IPS-18a (cell line): Measurements from ENCODE around the gene RANBP9.

Experiments used
- H3K27ac ChIP-seq: one replicate; pipeline ENCODE4 v1.5.1; 2013; ENCODE audit warnings: low read length
- H3K27me3 ChIP-seq: one replicate; pipeline ENCODE4 v1.6.1; 2013; ENCODE audit warnings: mild to moderate bottlenecking, low read length; ENCODE audit not compliant: control insufficient read depth, insufficient read depth
- H3K36me3 ChIP-seq: one replicate; pipeline ENCODE4 v1.6.1; 2013; ENCODE audit warnings: low read depth, low read length; ENCODE audit not compliant: control insufficient read depth
- H3K4me1 ChIP-seq: one replicate; pipeline ENCODE4 v1.6.1; 2013; ENCODE audit warnings: low read depth, low read length; ENCODE audit not compliant: control insufficient read depth
- H3K4me3 ChIP-seq: one replicate; pipeline ENCODE4 v1.5.1; 2013; ENCODE audit warnings: low read length
- H3K9ac ChIP-seq: one replicate; pipeline ENCODE4 v1.6.1; 2013; ENCODE audit warnings: mild to moderate bottlenecking, low read length, moderate library complexity
- H3K9me3 ChIP-seq: one replicate; pipeline ENCODE4 v1.6.1; 2013; ENCODE audit warnings: low read depth, low read length; ENCODE audit not compliant: control insufficient read depth

Gene RANBP9

DNA sequence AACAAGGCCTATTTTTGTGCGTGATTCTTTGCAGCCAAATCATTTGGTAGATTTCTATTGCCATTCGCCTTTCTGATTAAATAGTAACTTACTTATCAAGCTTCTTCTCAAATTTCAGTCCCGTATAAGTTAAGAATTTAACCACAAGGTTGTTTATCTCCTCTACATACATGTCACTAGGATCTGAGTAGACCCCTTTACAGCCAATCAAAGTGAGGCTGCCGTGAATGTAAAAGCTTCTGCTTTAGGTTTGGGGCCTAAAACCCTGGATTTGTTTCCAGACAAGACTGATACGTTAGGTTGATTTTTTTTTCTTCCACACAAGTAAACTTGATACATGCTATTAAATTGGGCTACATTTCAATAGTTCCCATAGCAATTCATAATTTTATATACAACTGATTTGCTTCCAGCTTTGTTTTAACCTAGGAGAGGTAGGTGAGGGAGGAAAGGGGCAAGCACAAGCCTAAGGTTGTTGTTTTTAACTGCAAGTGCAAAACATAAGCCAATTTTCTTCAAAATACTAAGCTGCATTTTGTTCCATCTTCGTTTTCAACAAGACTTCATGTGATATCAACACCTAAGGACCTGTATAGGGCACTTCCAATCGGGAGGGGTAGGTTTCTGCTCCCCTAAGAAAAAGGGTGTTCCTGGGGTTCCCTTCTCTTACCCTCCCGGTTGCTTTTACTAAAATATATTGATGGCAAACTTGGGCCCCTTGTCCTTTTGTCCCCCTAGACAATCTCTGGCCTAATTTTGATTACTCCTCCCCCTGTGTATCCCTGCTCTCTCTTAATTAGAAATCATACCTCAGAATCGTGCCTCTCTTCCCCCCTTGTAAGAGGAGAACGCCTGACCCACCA is 1.7 kb downstream of the RANBP9 start:
- Histone ChIP-seq H3K4me3 (peak overlapping the region; percentile 93), H3K4me1 (peaks cover 20% of the 10 kb centered on the region), H3K27ac (peak overlapping the region; percentile 15)

DNA sequence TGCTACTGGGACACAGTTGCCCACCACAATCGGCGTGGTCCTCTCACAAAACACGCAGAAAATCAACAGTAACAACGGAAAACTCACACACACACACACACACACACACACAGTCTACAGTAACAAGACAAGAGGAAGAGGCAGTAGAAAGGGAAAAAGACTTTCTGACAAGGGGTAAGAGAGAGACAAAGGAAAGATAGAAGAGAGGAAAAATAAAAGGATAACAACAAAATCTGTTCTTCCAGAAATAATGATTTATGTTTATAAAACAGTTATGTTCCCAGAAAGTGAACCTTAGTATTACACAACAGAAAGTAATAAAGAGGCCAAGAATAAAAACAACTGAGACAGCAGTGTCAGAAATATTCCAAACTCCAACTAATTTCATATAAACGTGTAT is 2.9 kb downstream of the RANBP9 start:
- H3K9me3 ChIP-seq: no peaks in the 10 kb centered on the region
- no peaks in the 10 kb centered on the region for H3K36me3 ChIP-seq
- peak overlapping the region; percentile 93 for H3K4me3 ChIP-seq
- H3K27ac ChIP-seq: no peak overlapping the region
- no peak overlapping the region for H3K9ac ChIP-seq
- no peaks in the 10 kb centered on the region for H3K27me3 ChIP-seq
- peaks cover 20% of the 10 kb centered on the region for H3K4me1 ChIP-seq

More for the DNA sequence above, 1.7 kb downstream of the RANBP9 start:
- Histone ChIP-seq H3K9ac (peak overlapping the region; percentile 44), H3K9me3 (no peaks in the 10 kb centered on the region), H3K27me3 (no peaks in the 10 kb centered on the region), H3K36me3 (no peaks in the 10 kb centered on the region)

DNA sequence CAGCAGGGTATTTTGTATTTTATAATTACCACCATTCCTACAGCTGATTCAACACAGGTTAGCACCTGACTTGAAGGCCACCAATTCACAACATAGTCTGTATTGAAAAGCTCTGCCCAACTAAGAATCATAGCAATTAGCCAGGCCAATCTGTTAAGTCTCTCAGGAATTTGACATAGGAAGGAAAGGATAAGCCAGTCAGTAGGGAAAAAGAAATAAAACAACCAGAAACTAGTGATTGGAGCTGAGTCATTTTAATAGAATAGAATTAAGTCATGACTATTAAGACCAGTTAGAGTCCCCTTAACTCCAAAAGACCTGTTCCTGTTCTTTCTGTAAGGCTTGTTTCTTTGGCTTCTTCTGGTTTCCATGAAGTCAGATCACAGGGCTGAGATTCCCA is 8.1 kb downstream of the RANBP9 start:
- no peaks in the 10 kb centered on the region for H3K36me3 ChIP-seq
- H3K4me1 ChIP-seq: peaks cover 8% of the 10 kb centered on the region
- no peaks in the 10 kb centered on the region for H3K27me3 ChIP-seq
- H3K4me3 ChIP-seq: no peak overlapping the region
- no peaks in the 10 kb centered on the region for H3K9me3 ChIP-seq
- no peak overlapping the region for H3K27ac ChIP-seq
- no peak overlapping the region for H3K9ac ChIP-seq

DNA sequence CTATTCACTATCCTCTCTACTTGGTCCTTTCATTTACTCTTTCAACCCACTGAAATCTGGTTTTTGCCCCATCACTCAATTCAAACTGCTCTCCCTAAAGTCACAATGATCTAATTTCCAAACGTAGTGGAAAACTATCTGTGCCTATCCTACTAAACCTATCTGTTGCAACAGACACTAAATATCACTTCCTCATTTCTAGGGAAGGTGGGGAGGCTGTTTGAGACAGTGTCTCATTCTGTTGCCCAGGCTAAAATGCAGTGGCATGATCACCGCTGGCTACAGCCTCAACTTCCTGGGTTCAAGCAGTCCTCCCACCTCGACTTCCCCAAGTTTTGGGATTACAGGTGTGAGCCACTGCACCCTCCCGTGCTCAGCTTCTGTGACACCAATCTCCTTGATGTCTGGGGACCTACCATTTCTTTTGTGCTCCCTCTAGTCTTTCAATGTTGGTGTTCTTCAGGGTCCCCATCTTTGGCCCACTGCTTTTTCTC is 8.8 kb downstream of the RANBP9 start:
- no peak overlapping the region for H3K9ac ChIP-seq
- no peak overlapping the region for H3K4me3 ChIP-seq
- no peaks in the 10 kb centered on the region for H3K27me3 ChIP-seq
- H3K9me3 ChIP-seq: no peaks in the 10 kb centered on the region
- H3K36me3 ChIP-seq: no peaks in the 10 kb centered on the region
- no peak overlapping the region for H3K27ac ChIP-seq
- H3K4me1 ChIP-seq: peaks cover 8% of the 10 kb centered on the region

DNA sequence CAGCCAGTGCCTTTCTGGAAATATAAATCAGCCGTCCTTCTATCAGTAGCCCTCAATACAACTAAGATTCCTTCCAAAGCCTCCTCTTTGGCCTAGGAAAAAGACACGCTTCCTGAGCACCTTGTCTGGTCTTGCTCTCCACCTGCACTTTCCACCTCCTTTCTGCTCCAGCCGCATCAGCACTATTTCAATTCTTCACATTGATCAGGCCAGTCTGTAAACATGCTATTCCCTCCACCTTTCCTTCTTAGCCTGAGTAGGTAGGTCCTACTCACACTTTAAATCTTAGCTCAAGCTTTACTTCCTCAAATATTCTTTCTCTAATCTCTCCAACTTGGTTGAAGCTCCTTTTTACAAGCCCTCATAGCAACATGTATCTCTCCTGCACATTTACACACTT is 11.4 kb downstream of the RANBP9 start:
- Histone ChIP-seq H3K4me3 (no peak overlapping the region), H3K27ac (no peak overlapping the region), H3K4me1 (peaks cover 12% of the 10 kb centered on the region)

DNA sequence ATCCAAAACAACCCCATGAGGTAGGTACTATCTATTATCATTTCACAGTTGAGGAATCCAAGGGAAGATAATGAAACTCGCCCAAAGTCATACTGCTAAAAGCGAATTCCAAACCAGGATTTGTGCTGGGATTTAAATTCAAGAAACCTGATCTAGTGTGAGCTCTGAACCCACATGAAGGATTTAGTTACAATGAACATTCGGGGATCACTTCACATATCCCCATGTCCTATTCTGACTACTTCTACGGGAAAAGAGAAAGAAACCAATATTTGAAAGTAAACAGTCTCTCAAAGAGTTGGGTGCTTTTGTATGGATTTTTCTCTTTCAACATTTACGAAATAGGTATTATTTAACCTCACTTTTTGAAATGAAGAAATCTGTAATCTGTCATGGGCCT is 12.9 kb downstream of the RANBP9 start:
- Histone ChIP-seq H3K9me3 (no peaks in the 10 kb centered on the region), H3K36me3 (peaks cover 7% of the 10 kb centered on the region), H3K27me3 (no peaks in the 10 kb centered on the region), H3K4me1 (peaks cover 12% of the 10 kb centered on the region), H3K27ac (no peak overlapping the region), H3K4me3 (no peak overlapping the region), H3K9ac (no peak overlapping the region)

More for the DNA sequence above, 11.4 kb downstream of the RANBP9 start:
- no peaks in the 10 kb centered on the region for H3K27me3 ChIP-seq
- no peaks in the 10 kb centered on the region for H3K9me3 ChIP-seq
- H3K9ac ChIP-seq: no peak overlapping the region
- no peaks in the 10 kb centered on the region for H3K36me3 ChIP-seq

DNA sequence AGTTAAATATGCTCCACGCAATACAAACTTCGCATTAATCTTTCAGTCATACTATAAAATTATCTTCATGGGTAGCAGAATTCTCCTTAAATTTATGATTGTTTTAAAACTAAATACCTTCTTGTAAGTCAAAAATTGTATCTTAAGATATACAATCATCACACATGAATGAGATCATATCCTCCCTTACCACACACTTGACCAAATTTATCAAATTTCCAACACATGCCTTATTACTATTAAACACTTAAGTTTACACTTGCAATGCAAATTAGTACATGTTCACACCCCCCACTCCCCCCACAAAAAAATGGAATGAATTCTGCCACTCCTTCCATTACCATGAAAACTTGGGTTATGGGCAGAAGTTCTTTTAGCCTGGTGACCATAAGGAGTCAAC is 13.8 kb downstream of the RANBP9 start:
- H3K9me3 ChIP-seq: no peaks in the 10 kb centered on the region
- no peak overlapping the region for H3K27ac ChIP-seq
- H3K36me3 ChIP-seq: peaks cover 7% of the 10 kb centered on the region
- peaks cover 12% of the 10 kb centered on the region for H3K4me1 ChIP-seq
- no peaks in the 10 kb centered on the region for H3K27me3 ChIP-seq
- no peak overlapping the region for H3K4me3 ChIP-seq
- H3K9ac ChIP-seq: no peak overlapping the region

DNA sequence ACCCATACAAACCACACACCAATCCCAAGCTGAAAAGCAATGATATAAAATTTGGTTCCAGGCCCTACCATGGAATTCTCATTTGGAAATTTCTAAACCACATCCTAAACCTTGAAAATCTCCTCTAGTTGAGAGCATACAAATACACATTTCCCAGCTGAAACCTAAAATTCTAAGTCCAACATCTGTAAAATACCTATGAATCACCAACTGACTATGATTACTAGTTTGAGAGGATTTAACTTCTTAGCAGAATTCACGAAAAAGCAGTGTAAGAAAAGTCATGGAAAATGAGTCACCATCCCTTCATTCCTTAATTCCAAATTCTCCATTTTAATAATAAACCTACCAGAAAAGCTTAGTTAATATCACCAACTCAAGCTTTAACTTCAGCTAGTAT is 15.4 kb downstream of the RANBP9 start:
- Histone ChIP-seq H3K27ac (no peak overlapping the region), H3K27me3 (no peaks in the 10 kb centered on the region), H3K9ac (no peak overlapping the region), H3K9me3 (no peaks in the 10 kb centered on the region), H3K4me3 (no peak overlapping the region), H3K36me3 (peaks cover 7% of the 10 kb centered on the region), H3K4me1 (peaks cover 12% of the 10 kb centered on the region)

DNA sequence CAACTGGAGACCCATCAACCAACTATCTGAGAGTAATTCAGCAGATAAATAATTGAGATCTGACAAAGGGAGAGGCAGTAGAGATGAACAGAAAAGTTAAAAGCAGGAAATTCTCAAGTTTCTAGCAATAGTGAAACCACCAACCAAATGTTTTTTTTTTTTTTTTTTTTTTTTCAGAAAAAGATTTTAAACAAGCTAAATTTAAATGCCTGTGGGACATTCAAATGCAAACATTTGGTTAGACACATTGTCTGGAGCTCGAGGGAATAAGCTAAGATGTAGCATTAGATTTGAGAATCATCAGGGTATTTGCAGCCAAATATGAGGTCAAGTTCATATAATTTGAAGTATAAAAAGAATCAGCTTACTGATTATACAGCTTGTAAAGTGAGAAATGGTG is 16.4 kb downstream of the RANBP9 start:
- Histone ChIP-seq H3K27ac (no peak overlapping the region), H3K36me3 (peaks cover 7% of the 10 kb centered on the region), H3K27me3 (no peaks in the 10 kb centered on the region), H3K4me3 (no peak overlapping the region), H3K4me1 (peaks cover 10% of the 10 kb centered on the region), H3K9ac (no peak overlapping the region), H3K9me3 (no peaks in the 10 kb centered on the region)

DNA sequence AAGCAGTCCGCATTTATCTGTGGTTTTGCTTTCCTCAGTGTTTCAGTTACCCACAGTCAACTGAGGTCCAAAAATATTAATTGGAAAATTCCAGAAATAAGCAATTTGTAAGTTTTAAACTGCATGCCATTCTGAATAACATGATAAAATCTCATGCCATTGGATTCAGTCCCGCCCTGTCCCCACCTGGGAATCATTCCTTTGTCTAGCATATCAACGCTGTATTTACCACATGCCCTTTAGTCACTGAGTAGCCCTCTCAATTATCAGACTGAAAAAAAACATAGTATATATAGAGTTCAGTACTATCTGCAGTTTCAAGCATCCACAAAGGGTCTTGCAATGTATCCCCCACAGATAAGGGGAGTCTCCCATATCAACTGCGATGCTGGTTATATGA is 17.1 kb downstream of the RANBP9 start:
- Histone ChIP-seq H3K9ac (no peak overlapping the region), H3K4me3 (no peak overlapping the region), H3K36me3 (peaks cover 7% of the 10 kb centered on the region), H3K9me3 (no peaks in the 10 kb centered on the region), H3K27ac (no peak overlapping the region), H3K4me1 (peaks cover 8% of the 10 kb centered on the region), H3K27me3 (no peaks in the 10 kb centered on the region)

DNA sequence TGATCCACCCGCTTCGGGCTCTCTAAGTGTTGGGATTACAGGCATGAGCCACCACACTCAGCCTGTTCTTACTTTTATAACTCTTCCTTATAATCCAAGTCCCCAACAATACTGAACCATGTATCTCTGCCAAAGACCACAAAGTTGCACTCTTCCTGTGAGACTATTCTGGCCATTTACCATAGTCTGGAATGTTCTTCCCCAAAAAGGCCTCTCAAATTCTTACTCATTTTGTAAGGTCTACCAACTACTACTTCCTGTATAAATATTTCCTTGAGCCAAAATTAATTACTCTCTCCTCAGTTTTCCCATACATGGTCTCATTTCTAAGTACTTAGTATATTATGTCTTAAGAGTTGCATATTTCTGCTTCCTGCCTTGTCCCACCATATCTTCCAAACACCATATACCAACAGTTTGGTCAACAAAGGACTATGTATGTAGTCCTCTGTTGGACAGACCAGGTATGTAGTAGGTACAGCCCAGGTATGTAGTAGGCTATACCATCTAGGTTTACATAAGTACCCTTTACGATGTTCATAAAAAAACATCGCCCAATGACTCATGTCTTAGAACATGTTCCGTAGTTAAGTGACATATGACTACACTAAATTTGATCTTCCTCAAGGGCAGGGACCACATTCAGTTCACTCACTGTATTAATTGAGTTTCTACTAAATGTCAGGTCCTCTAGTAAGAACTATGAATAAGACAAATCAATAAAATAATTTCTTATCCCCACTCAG is 22.0 kb downstream of the RANBP9 start:
- Histone ChIP-seq H3K9ac (no peak overlapping the region), H3K27ac (no peak overlapping the region), H3K4me1 (no peaks in the 10 kb centered on the region), H3K9me3 (no peaks in the 10 kb centered on the region), H3K27me3 (no peaks in the 10 kb centered on the region), H3K4me3 (no peak overlapping the region), H3K36me3 (peaks cover 7% of the 10 kb centered on the region)
